Activated naive CD8-positive, alpha-beta T cell treated with anti-CD3 and anti-CD28 coated beads for 36 hours (primary cell): Measurements from ENCODE around the gene KCNJ12. TPM values are rescaled to one million over a fixed set of nuclear protein-coding genes. Genes with fewer than 3 reads are reported as not detected.
"Not testable (repeated sequence)": the region's sequence is repeated elsewhere in the genome, so short reads cannot be mapped to it uniquely, and the experiment has no call there.

Source experiments
- DNase-seq: peaks from one replicate; pipeline ENCODE4 v3.0.0; 2021
- H3K27ac Mint-ChIP-seq: one replicate; pipeline ENCODE4 v1.8.0; 2022; ENCODE audit warnings: mild to moderate bottlenecking, moderate library complexity, mixed read lengths
- H3K27me3 Mint-ChIP-seq: one replicate; pipeline ENCODE4 v1.8.0; 2022; ENCODE audit warnings: mild to moderate bottlenecking, mixed read lengths
- H3K36me3 Mint-ChIP-seq: one replicate; pipeline ENCODE4 v1.8.0; 2021; ENCODE audit warnings: mild to moderate bottlenecking, mixed read lengths
- H3K4me1 Mint-ChIP-seq: one replicate; pipeline ENCODE4 v1.8.0; 2021; ENCODE audit warnings: mixed read lengths
- H3K4me3 Mint-ChIP-seq: one replicate; pipeline ENCODE4 v1.8.0; 2022; ENCODE audit warnings: mild to moderate bottlenecking, moderate library complexity, mixed read lengths
- H3K9me3 Mint-ChIP-seq: one replicate; pipeline ENCODE4 v1.8.0; 2022; ENCODE audit warnings: mixed read lengths
- total RNA-seq, 2 experiments: library from RNA; stranded (reverse); gene quantifications; one replicate each; pipeline ENCODE4 v1.2.3, GENCODE V29; 2021

The KCNJ12 gene
- total RNA-seq, 2 experiments from 2014 or later: not detected

- DNase-seq: no peak
- peaks cover 6% of the 10 kb centered on the region for H3K4me1 Mint-ChIP-seq
- H3K4me3 Mint-ChIP-seq: no peak overlapping the region
- no peaks in the 10 kb centered on the region for H3K27me3 Mint-ChIP-seq
- H3K9me3 Mint-ChIP-seq: no peaks in the 10 kb centered on the region
- no peaks in the 10 kb centered on the region for H3K36me3 Mint-ChIP-seq
- no peak overlapping the region for H3K27ac Mint-ChIP-seq
These were observed 49.2 kb downstream of the KCNJ12 start for GRCh38 chr17:21425321-21425720.

GRCh38 chr17:21425736-21426135, 49.6 kb downstream of the KCNJ12 start:
- H3K4me1 Mint-ChIP-seq: peaks cover 5% of the 10 kb centered on the region
- no peak overlapping the region for H3K27ac Mint-ChIP-seq

GRCh38 chr17:21426246-21426645, 50.1 kb downstream of the KCNJ12 start:
- H3K27me3 Mint-ChIP-seq, H3K36me3 Mint-ChIP-seq, DNase-seq, H3K4me3 Mint-ChIP-seq, H3K4me1 Mint-ChIP-seq, H3K9me3 Mint-ChIP-seq, H3K27ac Mint-ChIP-seq: not testable (repeated sequence)

More at GRCh38 chr17:21425736-21426135, 49.6 kb downstream of the KCNJ12 start:
- H3K4me3 Mint-ChIP-seq: no peak overlapping the region
- H3K36me3 Mint-ChIP-seq: no peaks in the 10 kb centered on the region
- no peaks in the 10 kb centered on the region for H3K27me3 Mint-ChIP-seq
- no peaks in the 10 kb centered on the region for H3K9me3 Mint-ChIP-seq
- DNase-seq: no peak

GRCh38 chr17:21426876-21427275, 50.7 kb downstream of the KCNJ12 start:
- not testable (repeated sequence) for H3K27me3 Mint-ChIP-seq, H3K9me3 Mint-ChIP-seq, DNase-seq, H3K36me3 Mint-ChIP-seq, H3K4me1 Mint-ChIP-seq, H3K4me3 Mint-ChIP-seq, H3K27ac Mint-ChIP-seq

- H3K9me3 Mint-ChIP-seq, H3K4me3 Mint-ChIP-seq, H3K27me3 Mint-ChIP-seq, DNase-seq, H3K4me1 Mint-ChIP-seq, H3K36me3 Mint-ChIP-seq, H3K27ac Mint-ChIP-seq: not testable (repeated sequence)
These were observed 51.6 kb downstream of the KCNJ12 start for GRCh38 chr17:21427727-21428126.

- H3K36me3 Mint-ChIP-seq, DNase-seq, H3K27ac Mint-ChIP-seq, H3K4me3 Mint-ChIP-seq, H3K9me3 Mint-ChIP-seq, H3K4me1 Mint-ChIP-seq, H3K27me3 Mint-ChIP-seq: not testable (repeated sequence)
These were observed 52.7 kb downstream of the KCNJ12 start for GRCh38 chr17:21428752-21429424.

GRCh38 chr17:21429921-21430628, 53.9 kb downstream of the KCNJ12 start:
- H3K4me1 Mint-ChIP-seq, DNase-seq, H3K4me3 Mint-ChIP-seq, H3K27me3 Mint-ChIP-seq, H3K27ac Mint-ChIP-seq, H3K9me3 Mint-ChIP-seq, H3K36me3 Mint-ChIP-seq: not testable (repeated sequence)

- DNase-seq, H3K27ac Mint-ChIP-seq, H3K27me3 Mint-ChIP-seq, H3K36me3 Mint-ChIP-seq, H3K9me3 Mint-ChIP-seq, H3K4me1 Mint-ChIP-seq, H3K4me3 Mint-ChIP-seq: not testable (repeated sequence)
These were observed 57.8 kb downstream of the KCNJ12 start for GRCh38 chr17:21433971-21434370.

GRCh38 chr17:21434976-21435375, 58.8 kb downstream of the KCNJ12 start:
- not testable (repeated sequence) for H3K9me3 Mint-ChIP-seq, H3K27me3 Mint-ChIP-seq, H3K4me1 Mint-ChIP-seq, H3K36me3 Mint-ChIP-seq, DNase-seq, H3K4me3 Mint-ChIP-seq, H3K27ac Mint-ChIP-seq

- H3K9me3 Mint-ChIP-seq, H3K36me3 Mint-ChIP-seq, H3K4me3 Mint-ChIP-seq, H3K4me1 Mint-ChIP-seq, H3K27me3 Mint-ChIP-seq, DNase-seq, H3K27ac Mint-ChIP-seq: not testable (repeated sequence)
These were observed 60.3 kb downstream of the KCNJ12 start for GRCh38 chr17:21436481-21436880.

- H3K4me1 Mint-ChIP-seq, H3K4me3 Mint-ChIP-seq, H3K27ac Mint-ChIP-seq, H3K27me3 Mint-ChIP-seq, DNase-seq, H3K36me3 Mint-ChIP-seq, H3K9me3 Mint-ChIP-seq: not testable (repeated sequence)
These were observed 61.0 kb downstream of the KCNJ12 start for GRCh38 chr17:21436883-21437836.

GRCh38 chr17:21438316-21439014, 62.3 kb downstream of the KCNJ12 start:
- H3K4me1 Mint-ChIP-seq, H3K27ac Mint-ChIP-seq, H3K36me3 Mint-ChIP-seq, H3K4me3 Mint-ChIP-seq, DNase-seq, H3K27me3 Mint-ChIP-seq, H3K9me3 Mint-ChIP-seq: not testable (repeated sequence)

- not testable (repeated sequence) for H3K36me3 Mint-ChIP-seq, H3K27me3 Mint-ChIP-seq, H3K27ac Mint-ChIP-seq, DNase-seq, H3K4me3 Mint-ChIP-seq, H3K4me1 Mint-ChIP-seq, H3K9me3 Mint-ChIP-seq
These were observed 62.8 kb downstream of the KCNJ12 start for GRCh38 chr17:21439015-21439336.

- H3K27ac Mint-ChIP-seq: no peak overlapping the region
- H3K4me3 Mint-ChIP-seq: no peak overlapping the region
- peaks cover 3% of the 10 kb centered on the region for H3K9me3 Mint-ChIP-seq
- H3K36me3 Mint-ChIP-seq: no peaks in the 10 kb centered on the region
- H3K27me3 Mint-ChIP-seq: peaks cover 7% of the 10 kb centered on the region
- H3K4me1 Mint-ChIP-seq: no peaks in the 10 kb centered on the region
- no peak for DNase-seq
These were observed 69.0 kb downstream of the KCNJ12 start for GRCh38 chr17:21445091-21445650.

GRCh38 chr17:21447552-21447951, 71.4 kb downstream of the KCNJ12 start:
- not testable (repeated sequence) for H3K27ac Mint-ChIP-seq, DNase-seq, H3K9me3 Mint-ChIP-seq, H3K36me3 Mint-ChIP-seq, H3K4me3 Mint-ChIP-seq, H3K4me1 Mint-ChIP-seq
- peaks cover 18% of the 10 kb centered on the region for H3K27me3 Mint-ChIP-seq
